ENCODE results near the gene NSF.

NSF gene

DNA sequence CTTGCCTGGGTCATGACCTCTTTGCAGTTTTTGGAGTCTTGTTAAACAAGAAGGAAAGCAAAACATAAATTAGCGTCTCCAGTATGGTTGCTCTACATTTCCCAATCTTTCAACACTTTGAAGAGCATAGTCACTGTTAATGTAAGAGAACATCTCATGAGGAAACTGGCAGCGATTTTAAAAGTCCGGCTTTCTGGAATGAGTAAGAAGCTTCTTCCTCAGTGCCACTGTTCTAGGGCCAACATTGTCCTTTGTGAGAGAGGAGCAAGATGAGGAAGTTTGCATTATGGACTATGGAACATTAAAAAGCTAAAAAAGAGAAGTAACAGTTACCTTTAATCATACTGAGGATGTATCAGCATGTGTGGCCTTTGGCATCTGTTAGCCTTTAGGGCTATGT, 154.9 kb downstream of the NSF start:
- Histone ChIP-seq H3K9ac (ENCODE audit: low read length) (no peak overlapping the region), H3K27me3 (ENCODE audit: low read depth, low read length) (no peaks in the 10 kb centered on the region), H2AFZ (ENCODE audit: low read depth, low read length) (no peak overlapping the region), H3K79me2 (ENCODE audit: low read length) (no peaks in the 10 kb centered on the region), H3K36me3 (replicated peaks; ENCODE audit: low read depth, low read length) (peaks cover 4% of the 10 kb centered on the region), H4K20me1 (ENCODE audit: insufficient read depth, low read length) (no peaks in the 10 kb centered on the region), H3K9me3 (ENCODE audit: insufficient read depth, low read length) (no peaks in the 10 kb centered on the region), H3K4me1 (ENCODE audit: low read length) (peaks cover 17% of the 10 kb centered on the region), H3K4me3 (ENCODE audit: low read length) (no peak overlapping the region), H3K27ac (ENCODE audit: low read length) (no peak overlapping the region), H3K4me2 (ENCODE audit: low read length) (no peak overlapping the region)
- TF ChIP-seq, protein P1, sequence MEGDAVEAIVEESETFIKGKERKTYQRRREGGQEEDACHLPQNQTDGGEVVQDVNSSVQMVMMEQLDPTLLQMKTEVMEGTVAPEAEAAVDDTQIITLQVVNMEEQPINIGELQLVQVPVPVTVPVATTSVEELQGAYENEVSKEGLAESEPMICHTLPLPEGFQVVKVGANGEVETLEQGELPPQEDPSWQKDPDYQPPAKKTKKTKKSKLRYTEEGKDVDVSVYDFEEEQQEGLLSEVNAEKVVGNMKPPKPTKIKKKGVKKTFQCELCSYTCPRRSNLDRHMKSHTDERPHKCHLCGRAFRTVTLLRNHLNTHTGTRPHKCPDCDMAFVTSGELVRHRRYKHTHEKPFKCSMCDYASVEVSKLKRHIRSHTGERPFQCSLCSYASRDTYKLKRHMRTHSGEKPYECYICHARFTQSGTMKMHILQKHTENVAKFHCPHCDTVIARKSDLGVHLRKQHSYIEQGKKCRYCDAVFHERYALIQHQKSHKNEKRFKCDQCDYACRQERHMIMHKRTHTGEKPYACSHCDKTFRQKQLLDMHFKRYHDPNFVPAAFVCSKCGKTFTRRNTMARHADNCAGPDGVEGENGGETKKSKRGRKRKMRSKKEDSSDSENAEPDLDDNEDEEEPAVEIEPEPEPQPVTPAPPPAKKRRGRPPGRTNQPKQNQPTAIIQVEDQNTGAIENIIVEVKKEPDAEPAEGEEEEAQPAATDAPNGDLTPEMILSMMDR (IDR thresholded peaks at IDR 0.05; ENCODE audit: low read depth, low read length), result no peak
- no peak for TF ChIP-seq EZH2phosphoT487 (IDR thresholded peaks at IDR 0.05; ENCODE audit: low read depth)

GRCh38 chr17:46751425-46751824, 161.0 kb downstream of the NSF start:
- no peak overlapping the region for H3K4me3 ChIP-seq (ENCODE audit: low read length)
- no peak overlapping the region for H2AFZ ChIP-seq (ENCODE audit: low read depth, low read length)
- no peak overlapping the region for H3K4me2 ChIP-seq (ENCODE audit: low read length)
- H3K4me1 ChIP-seq (ENCODE audit: low read length), result peaks cover 29% of the 10 kb centered on the region
- H3K9me3 ChIP-seq (ENCODE audit: insufficient read depth, low read length), result no peaks in the 10 kb centered on the region
- no peaks in the 10 kb centered on the region for H3K79me2 ChIP-seq (ENCODE audit: low read length)
- TF ChIP-seq, protein P1 (IDR thresholded peaks at IDR 0.05; ENCODE audit: low read depth, low read length), result no peak
- TF ChIP-seq EZH2phosphoT487 (IDR thresholded peaks at IDR 0.05; ENCODE audit: low read depth), result no peak
- H3K27me3 ChIP-seq (ENCODE audit: low read depth, low read length), result no peaks in the 10 kb centered on the region
- H4K20me1 ChIP-seq (ENCODE audit: insufficient read depth, low read length), result no peaks in the 10 kb centered on the region
- H3K36me3 ChIP-seq (replicated peaks; ENCODE audit: low read depth, low read length), result peaks cover 33% of the 10 kb centered on the region
- H3K27ac ChIP-seq (ENCODE audit: low read length), result no peak overlapping the region
- H3K9ac ChIP-seq (ENCODE audit: low read length), result no peak overlapping the region

GRCh38 chr17:46753776-46754175, 163.3 kb downstream of the NSF start:
- H3K4me1 ChIP-seq (ENCODE audit: low read length), result peaks cover 27% of the 10 kb centered on the region
- no peak overlapping the region for H3K27ac ChIP-seq (ENCODE audit: low read length)
- H3K9me3 ChIP-seq (ENCODE audit: insufficient read depth, low read length), result no peaks in the 10 kb centered on the region
- no peak overlapping the region for H3K4me2 ChIP-seq (ENCODE audit: low read length)
- TF ChIP-seq, protein P1 (IDR thresholded peaks at IDR 0.05; ENCODE audit: low read depth, low read length), result no peak
- no peak overlapping the region for H3K4me3 ChIP-seq (ENCODE audit: low read length)
- peaks cover 45% of the 10 kb centered on the region for H3K36me3 ChIP-seq (replicated peaks; ENCODE audit: low read depth, low read length)
- H4K20me1 ChIP-seq (ENCODE audit: insufficient read depth, low read length), result no peaks in the 10 kb centered on the region
- H3K79me2 ChIP-seq (ENCODE audit: low read length), result no peaks in the 10 kb centered on the region
- no peak overlapping the region for H3K9ac ChIP-seq (ENCODE audit: low read length)
- H2AFZ ChIP-seq (ENCODE audit: low read depth, low read length), result no peak overlapping the region
- no peaks in the 10 kb centered on the region for H3K27me3 ChIP-seq (ENCODE audit: low read depth, low read length)

- H3K36me3 ChIP-seq (replicated peaks; ENCODE audit: low read depth, low read length), result peaks cover 39% of the 10 kb centered on the region
Observed at GRCh38 chr17:46756081-46756735, 165.7 kb downstream of the NSF start.

More at GRCh38 chr17:46756081-46756735, 165.7 kb downstream of the NSF start:
- H3K4me1 ChIP-seq (ENCODE audit: low read length), result peaks cover 16% of the 10 kb centered on the region
- H3K27me3 ChIP-seq (ENCODE audit: low read depth, low read length), result no peaks in the 10 kb centered on the region
- H3K9me3 ChIP-seq (ENCODE audit: insufficient read depth, low read length), result no peaks in the 10 kb centered on the region
- TF ChIP-seq, protein P1 (IDR thresholded peaks at IDR 0.05; ENCODE audit: low read depth, low read length), result no peak
- no peak for TF ChIP-seq EZH2phosphoT487 (IDR thresholded peaks at IDR 0.05; ENCODE audit: low read depth)
- H3K9ac ChIP-seq (ENCODE audit: low read length), result peak overlapping the region; percentile 3; the same call in 1 of the 2 replicates
- H3K27ac ChIP-seq (ENCODE audit: low read length), result peak overlapping the region; percentile 78
- no peak overlapping the region for H2AFZ ChIP-seq (ENCODE audit: low read depth, low read length)
- H3K4me2 ChIP-seq (ENCODE audit: low read length), result peak overlapping the region; percentile 37; the same call in 1 of the 2 replicates
- no peak overlapping the region; the same call in 1 of the 2 replicates for H3K4me3 ChIP-seq (ENCODE audit: low read length)
- H3K79me2 ChIP-seq (ENCODE audit: low read length), result no peaks in the 10 kb centered on the region
- H4K20me1 ChIP-seq (ENCODE audit: insufficient read depth, low read length), result no peaks in the 10 kb centered on the region

Measured in OCI-LY3 (cell line).